ENCODE measurements around the gene EGLN2.
A peak's percentile ranks its signal among the peaks of the same experiment; 100 is the strongest.
"Not testable (repeated sequence)": the region's sequence is repeated elsewhere in the genome, so short reads cannot be mapped to it uniquely, and the experiment has no call there.

The EGLN2 gene

GRCh38 chr19:40798683-40799557 lies at the start of gene EGLN2:
Gene EGLN2 (plus strand): TSS chr19:40799191. CDS start chr19:40800573, 1,382 bp downstream.
- DNase-seq (ENCODE audit: low read depth), result peak; percentile 100

- DNase-seq (ENCODE audit: low read depth), result peak; percentile 98
Observed at GRCh38 chr19:40750058-40750873, 48.7 kb upstream of the EGLN2 start, which contains the start of gene ACTMAP. Gene ACTMAP (minus strand): TSS chr19:40750477. CDS start chr19:40749803, 674 bp downstream.

GRCh38 chr19:40750874-40751537 lies 48.0 kb upstream of the EGLN2 start, which contains the start of gene SNRPA:
Gene SNRPA (plus strand): TSS chr19:40751203. CDS start chr19:40751409, 206 bp downstream.
- DNase-seq (ENCODE audit: low read depth), result peak; percentile 89

- DNase-seq (ENCODE audit: low read depth), result no peak
Observed at GRCh38 chr19:40752257-40752781, 46.7 kb upstream of the EGLN2 start.

- DNase-seq (ENCODE audit: low read depth), result no peak
Observed at GRCh38 chr19:40754611-40755247, 44.3 kb upstream of the EGLN2 start.

GRCh38 chr19:40755248-40755624 lies 43.8 kb upstream of the EGLN2 start:
- no peak for DNase-seq (ENCODE audit: low read depth)

GRCh38 chr19:40755791-40756190 lies 43.2 kb upstream of the EGLN2 start:
- DNase-seq (ENCODE audit: low read depth), result no peak

GRCh38 chr19:40756502-40757110 lies 42.4 kb upstream of the EGLN2 start:
- no peak for DNase-seq (ENCODE audit: low read depth)

- no peak for DNase-seq (ENCODE audit: low read depth)
Observed at GRCh38 chr19:40758491-40758890, 40.5 kb upstream of the EGLN2 start.

GRCh38 chr19:40759352-40759751 lies 39.6 kb upstream of the EGLN2 start:
- DNase-seq (ENCODE audit: low read depth), result no peak

GRCh38 chr19:40762754-40763470 lies 36.1 kb upstream of the EGLN2 start:
- no peak for DNase-seq (ENCODE audit: low read depth)

GRCh38 chr19:40763526-40763925 lies 35.5 kb upstream of the EGLN2 start:
- DNase-seq (ENCODE audit: low read depth), result no peak

- no peak for DNase-seq (ENCODE audit: low read depth)
Observed at GRCh38 chr19:40763963-40764362, 35.0 kb upstream of the EGLN2 start.

GRCh38 chr19:40766385-40766784 lies 32.6 kb upstream of the EGLN2 start:
- not testable (repeated sequence) for DNase-seq (ENCODE audit: low read depth)

GRCh38 chr19:40768869-40769268 lies 30.1 kb upstream of the EGLN2 start:
- no peak for DNase-seq (ENCODE audit: low read depth)

- DNase-seq (ENCODE audit: low read depth), result not testable (repeated sequence)
Observed at GRCh38 chr19:40771101-40771862, 27.7 kb upstream of the EGLN2 start.

- DNase-seq (ENCODE audit: low read depth), result no peak
Observed at GRCh38 chr19:40774916-40775631, 23.9 kb upstream of the EGLN2 start, which contains the start of gene MIA. Gene MIA (plus strand): TSS chr19:40775521. CDS start chr19:40775543, 22 bp downstream.

GRCh38 chr19:40775632-40776022 lies 23.4 kb upstream of the EGLN2 start:
- no peak for DNase-seq (ENCODE audit: low read depth)

- DNase-seq (ENCODE audit: low read depth), result no peak
Observed at GRCh38 chr19:40776364-40776763, 22.6 kb upstream of the EGLN2 start.
